ENCODE results near the gene TGDS. TPM values are rescaled to one million over a fixed set of nuclear protein-coding genes. Genes with fewer than 3 reads are reported as not detected.
"Not testable (repeated sequence)": the region's sequence is repeated elsewhere in the genome, so short reads cannot be mapped to it uniquely, and the experiment has no call there.

TGDS gene
- total RNA-seq, 2 experiments from 2014 or later, result 23.2 to 23.7 TPM

GRCh38 chr13:94557684-94558235, 38.2 kb downstream of the TGDS start:
- ChIA-PET CTCF (interaction anchor here (0.7 kb wide), 1 partner anchor 102 kb away, joined by 3 read pairs; no protein-coding TSS in a partner anchor), POLR2A (no interaction called here)

DNA sequence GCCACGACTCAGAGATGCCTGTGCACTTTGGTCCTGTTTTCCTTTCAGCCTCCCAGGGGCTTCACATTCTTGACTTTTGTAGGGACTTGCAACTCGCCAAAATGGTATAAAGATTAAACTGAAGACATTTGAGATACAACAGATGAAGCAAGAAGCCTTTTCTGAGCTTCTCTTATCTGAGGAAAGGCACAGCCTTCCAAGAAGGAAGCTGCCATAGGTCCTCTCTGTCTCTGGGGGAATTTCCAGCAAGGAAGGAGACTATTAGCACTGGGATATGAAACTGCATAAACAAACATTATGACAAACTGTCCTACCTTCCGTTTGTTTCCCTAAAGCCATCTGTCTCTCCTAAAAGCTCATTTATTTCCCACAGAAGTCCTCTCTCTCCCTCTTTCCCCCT, 39.3 kb downstream of the TGDS start:
- POLR2A ChIA-PET, result no interaction called here

GRCh38 chr13:94556041-94556440, 39.9 kb downstream of the TGDS start:
- ChIA-PET CTCF (no interaction called here), POLR2A (no interaction called here)

More for the DNA sequence above, 39.3 kb downstream of the TGDS start:
- CTCF ChIA-PET, result no interaction called here

DNA sequence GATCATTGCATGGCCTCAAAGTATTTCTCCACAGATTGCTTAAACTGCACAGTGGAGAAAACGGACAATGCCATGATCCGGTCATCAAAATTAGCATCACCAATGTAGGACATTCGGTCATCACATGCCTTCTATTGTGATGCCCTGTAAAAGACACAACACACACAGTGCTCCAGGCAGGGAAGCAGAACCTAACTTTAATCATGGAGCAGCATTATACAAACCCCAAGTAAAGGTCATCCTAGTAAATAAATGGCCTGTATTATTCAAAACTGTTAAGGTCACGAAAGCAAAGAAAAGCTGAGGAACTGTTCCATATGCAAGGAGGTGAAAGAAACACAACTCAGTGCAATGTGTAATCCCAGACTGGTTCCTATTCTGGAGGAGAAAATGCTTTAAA, 42.2 kb downstream of the TGDS start:
- CTCF ChIA-PET, result no interaction called here
- POLR2A ChIA-PET, result no interaction called here

GRCh38 chr13:94552095-94552494, 43.9 kb downstream of the TGDS start:
- CTCF ChIA-PET, result no interaction called here
- POLR2A ChIA-PET, result no interaction called here

- POLR2A ChIA-PET, result interaction anchor here (0.9 to 2.2 kb wide), 3 partner anchors 46 to 199 kb away, joined by 3 to 21 read pairs (median 4); partner anchors contain the start of genes GPR180 and TGDS
- CTCF ChIA-PET, result interaction anchor here (0.7 to 1.4 kb wide), 3 partner anchors 41 to 115 kb away, joined by 3 to 5 read pairs (median 5); partner anchors contain the start of gene GPR180
These were observed 45.8 kb downstream of the TGDS start for GRCh38 chr13:94550062-94550738.

- POLR2A ChIA-PET, result interaction anchor here (0.7 to 2.2 kb wide), 5 partner anchors 30 to 198 kb away, joined by 3 to 21 read pairs (median 4); partner anchors contain the start of genes GPR180 and TGDS
- CTCF ChIA-PET, result interaction anchor here (0.6 to 1.4 kb wide), 6 partner anchors 10 to 368 kb away, joined by 3 to 5 read pairs (median 4); partner anchors contain the start of gene GPR180
These were observed 46.5 kb downstream of the TGDS start for GRCh38 chr13:94549232-94550061.

DNA sequence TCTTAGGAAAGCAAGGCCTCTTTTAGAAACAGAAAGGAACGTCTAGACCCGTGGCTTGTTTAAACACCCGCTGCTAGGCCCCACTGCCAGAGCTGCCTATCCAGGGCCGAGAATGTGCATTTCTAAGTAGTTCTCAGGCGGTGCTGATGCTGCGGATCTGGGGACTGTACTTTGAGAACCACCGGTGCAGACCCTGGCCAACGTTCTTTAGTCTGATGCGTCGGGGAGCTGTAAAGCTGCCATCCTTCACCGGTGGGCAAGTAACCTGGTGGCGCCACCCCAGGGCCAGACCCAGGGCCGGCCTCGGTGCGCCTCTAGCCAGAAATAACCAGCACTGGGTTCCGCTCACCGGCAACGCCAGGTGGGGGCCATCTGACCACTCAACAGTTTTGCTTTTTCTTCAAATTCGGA, 47.1 kb downstream of the TGDS start:
- CTCF ChIA-PET, result interaction anchor here (0.6 to 1.4 kb wide), 4 partner anchors 9 to 1112 kb away, joined by 3 to 5 read pairs (median 4); no protein-coding TSS in a partner anchor
- POLR2A ChIA-PET, result interaction anchor here (0.7 to 2.2 kb wide), 5 partner anchors 30 to 198 kb away, joined by 3 to 21 read pairs (median 4); partner anchors contain the start of genes GPR180 and TGDS

GRCh38 chr13:94548382-94548781, 47.6 kb downstream of the TGDS start:
- ChIA-PET CTCF (interaction anchor here (0.6 to 1.1 kb wide), 2 partner anchors 9 to 1113 kb away, joined by 3 to 4 read pairs; no protein-coding TSS in a partner anchor), POLR2A (interaction anchor here (2.2 kb wide), 1 partner anchor 48 kb away, joined by 21 read pairs; the partner anchor contains the start of gene TGDS)

- CTCF ChIA-PET, result no interaction called here
- POLR2A ChIA-PET, result no interaction called here
These were observed 49.7 kb downstream of the TGDS start for GRCh38 chr13:94546061-94546839.

DNA sequence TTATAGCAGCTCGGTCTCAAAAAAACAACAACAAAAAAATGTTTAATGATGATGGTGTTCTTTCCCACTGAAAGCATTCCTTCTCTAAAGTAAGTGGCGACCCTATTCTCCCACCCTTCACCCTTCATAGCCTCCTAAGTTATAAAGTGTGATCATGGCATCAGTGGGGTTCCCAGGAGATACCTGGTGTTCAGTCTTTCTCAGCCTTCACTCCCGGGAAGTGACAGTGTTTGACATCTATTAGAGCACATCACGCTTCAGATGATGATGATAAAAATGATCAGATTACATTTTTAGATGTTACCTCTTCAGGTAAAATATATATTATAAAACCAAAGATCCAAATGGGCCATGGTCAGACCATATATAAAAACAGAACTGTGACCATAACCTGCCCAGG, 51.0 kb downstream of the TGDS start:
- CTCF ChIA-PET, result no interaction called here
- POLR2A ChIA-PET, result no interaction called here

DNA sequence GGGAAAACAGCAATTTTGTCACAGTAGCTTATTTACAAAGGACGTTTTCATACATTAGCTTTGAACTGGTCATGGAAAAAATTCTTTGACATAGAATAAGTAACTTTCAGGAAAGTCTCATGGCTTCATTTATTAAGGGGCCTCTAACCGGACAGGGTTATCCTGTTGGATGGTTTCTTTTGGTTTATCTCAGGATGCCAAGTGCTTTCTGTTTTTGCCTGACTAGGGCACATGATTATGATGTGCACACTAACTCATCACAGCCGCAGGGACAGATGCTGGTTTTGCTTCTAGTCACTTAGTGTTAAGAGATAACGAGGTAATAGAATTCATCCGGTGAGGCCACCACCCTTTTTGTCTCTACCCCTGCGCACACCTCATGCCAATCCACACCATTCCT, 53.0 kb downstream of the TGDS start:
- POLR2A ChIA-PET, result no interaction called here

GRCh38 chr13:94537740-94538630, 58.0 kb downstream of the TGDS start:
- ChIA-PET POLR2A (no interaction called here), CTCF (no interaction called here)

More for the DNA sequence above, 53.0 kb downstream of the TGDS start:
- CTCF ChIA-PET, result no interaction called here

GRCh38 chr13:94535775-94536174, 60.2 kb downstream of the TGDS start:
- POLR2A ChIA-PET, result no interaction called here
- CTCF ChIA-PET, result no interaction called here

GRCh38 chr13:94535231-94535630, 60.7 kb downstream of the TGDS start:
- ChIA-PET POLR2A (no interaction called here), CTCF (no interaction called here)

DNA sequence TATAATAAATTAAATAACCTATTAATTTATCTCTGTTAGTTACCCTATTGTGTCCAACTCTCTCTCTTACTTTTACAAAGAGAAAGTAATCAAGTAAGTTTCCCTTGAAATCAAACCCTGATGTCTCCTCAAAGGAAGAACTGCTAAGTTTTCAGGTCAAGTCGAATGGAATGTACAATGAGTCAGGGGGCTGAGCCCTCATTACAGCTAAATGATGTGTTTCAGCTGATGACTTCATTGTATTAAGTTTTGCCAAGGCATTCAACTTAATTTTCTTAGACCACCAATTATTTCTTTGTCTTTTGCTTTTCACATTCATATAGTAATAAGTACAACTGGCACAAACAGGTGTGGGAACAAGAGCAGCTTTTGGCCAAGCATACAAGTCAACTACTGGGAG, 61.8 kb downstream of the TGDS start:
- ChIA-PET POLR2A (no interaction called here), CTCF (no interaction called here)

DNA sequence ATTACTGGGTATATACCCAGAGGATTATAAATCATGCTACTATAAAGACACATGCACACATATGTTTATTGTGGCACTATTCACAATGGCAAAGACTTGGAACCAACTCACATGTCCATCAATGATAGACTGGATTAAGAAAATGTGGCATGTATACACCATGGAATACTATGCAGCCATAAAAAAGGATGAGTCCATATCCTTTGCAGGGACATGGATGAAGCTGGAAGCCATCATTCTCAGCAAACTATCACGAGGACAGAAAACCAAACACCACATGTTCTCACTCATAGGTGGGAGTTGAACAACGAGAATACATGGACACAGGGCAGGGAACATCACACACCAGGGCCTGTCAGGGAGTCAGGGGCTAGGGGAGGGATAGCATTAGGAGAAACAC, 63.7 kb downstream of the TGDS start:
- POLR2A ChIA-PET, CTCF ChIA-PET: not testable (repeated sequence)

- POLR2A ChIA-PET, CTCF ChIA-PET: not testable (repeated sequence)
These were observed 69.0 kb downstream of the TGDS start for GRCh38 chr13:94526956-94527355.

DNA sequence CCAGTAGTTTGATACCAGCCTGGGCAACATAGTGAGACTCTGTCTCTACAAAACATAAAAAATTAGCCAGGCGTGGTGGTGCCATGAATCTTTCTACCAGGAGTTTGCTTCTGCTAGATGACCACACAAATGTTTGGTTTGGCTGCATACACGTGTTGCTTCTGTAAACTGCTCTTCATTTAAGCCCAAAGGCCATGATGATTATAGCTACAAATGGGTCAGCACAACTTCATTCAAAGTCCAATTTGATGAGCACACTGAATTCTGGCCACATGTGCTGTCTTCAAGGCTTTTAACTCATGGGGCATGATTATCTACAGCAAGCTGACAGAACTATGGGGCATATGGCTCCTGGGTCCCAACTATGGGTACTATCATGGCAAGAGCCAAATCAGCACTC, 70.2 kb downstream of the TGDS start:
- CTCF ChIA-PET, result no interaction called here

More for the DNA sequence above, 70.2 kb downstream of the TGDS start:
- POLR2A ChIA-PET, result no interaction called here

Data from activated CD8-positive, alpha-beta memory T cell treated with anti-CD3 and anti-CD28 coated beads for 36 hours (primary cell).